A673 (cell line): ENCODE data around the gene LRFN4.

Experiments
- EZH2 ChIP-seq: fragments of 200-600 bp; sonication (generic); IDR thresholded peaks from 2 replicates; pipeline ENCODE4 v1.6.1; 2017; ENCODE audit warnings: borderline replicate concordance, low read depth, mild to moderate bottlenecking, mixed read lengths, antibody characterized with exemption, low read length; ENCODE audit not compliant: poor library complexity, severe bottlenecking
- TF ChIP-seq, protein P1 (sequence below): fragments of 300-800, 200-600 bp; sonication (generic); conservative IDR thresholded peaks from 2 replicates; pipeline ENCODE4 v1.5.1; 2017; ENCODE audit warnings: low read depth, mild to moderate bottlenecking, antibody characterized with exemption, low read length, moderate library complexity, mixed read lengths

DNA sequence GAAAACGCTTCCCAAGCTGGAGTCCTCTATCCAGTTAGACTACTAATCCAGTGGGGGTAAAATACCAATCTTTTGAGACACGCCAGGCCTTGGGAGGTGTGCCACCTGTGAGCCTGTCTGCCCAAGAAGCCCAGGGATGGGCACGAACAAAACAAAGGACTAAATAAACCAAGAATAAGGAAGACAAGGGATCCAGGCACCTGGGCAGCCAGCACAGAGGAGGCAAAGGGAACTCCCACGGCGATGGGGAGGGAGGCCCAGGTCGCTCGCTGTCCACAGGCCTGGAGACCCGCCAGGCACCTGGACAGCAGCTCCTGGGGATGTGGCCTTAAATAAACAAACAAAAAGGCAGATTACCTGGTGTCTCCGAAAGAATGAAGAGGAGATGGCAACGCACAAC, 31.4 kb downstream of the LRFN4 start:
- TF ChIP-seq, protein P1, sequence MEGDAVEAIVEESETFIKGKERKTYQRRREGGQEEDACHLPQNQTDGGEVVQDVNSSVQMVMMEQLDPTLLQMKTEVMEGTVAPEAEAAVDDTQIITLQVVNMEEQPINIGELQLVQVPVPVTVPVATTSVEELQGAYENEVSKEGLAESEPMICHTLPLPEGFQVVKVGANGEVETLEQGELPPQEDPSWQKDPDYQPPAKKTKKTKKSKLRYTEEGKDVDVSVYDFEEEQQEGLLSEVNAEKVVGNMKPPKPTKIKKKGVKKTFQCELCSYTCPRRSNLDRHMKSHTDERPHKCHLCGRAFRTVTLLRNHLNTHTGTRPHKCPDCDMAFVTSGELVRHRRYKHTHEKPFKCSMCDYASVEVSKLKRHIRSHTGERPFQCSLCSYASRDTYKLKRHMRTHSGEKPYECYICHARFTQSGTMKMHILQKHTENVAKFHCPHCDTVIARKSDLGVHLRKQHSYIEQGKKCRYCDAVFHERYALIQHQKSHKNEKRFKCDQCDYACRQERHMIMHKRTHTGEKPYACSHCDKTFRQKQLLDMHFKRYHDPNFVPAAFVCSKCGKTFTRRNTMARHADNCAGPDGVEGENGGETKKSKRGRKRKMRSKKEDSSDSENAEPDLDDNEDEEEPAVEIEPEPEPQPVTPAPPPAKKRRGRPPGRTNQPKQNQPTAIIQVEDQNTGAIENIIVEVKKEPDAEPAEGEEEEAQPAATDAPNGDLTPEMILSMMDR: no peak
- TF ChIP-seq EZH2: no peak
